Activated CD4-positive, CD25-positive, alpha-beta regulatory T cell treated with anti-CD3 and anti-CD28 coated beads, Interleukin-2, amount 50 U/mL, for 24 hours (primary cell): ENCODE results near the gene RDH13.
"Not testable (repeated sequence)": the region's sequence is repeated elsewhere in the genome, so short reads cannot be mapped to it uniquely, and the experiment has no call there.

Experiments
- ATAC-seq, 2 donors: fragments of 150-1000 bp; cut with Tn5 transposase; one replicate each; pipeline ENCODE4 v1.10.0; 2021; ENCODE audit warnings: mild to moderate bottlenecking in 1 of 2, moderate library complexity in 1 of 2

Gene RDH13, protein sequence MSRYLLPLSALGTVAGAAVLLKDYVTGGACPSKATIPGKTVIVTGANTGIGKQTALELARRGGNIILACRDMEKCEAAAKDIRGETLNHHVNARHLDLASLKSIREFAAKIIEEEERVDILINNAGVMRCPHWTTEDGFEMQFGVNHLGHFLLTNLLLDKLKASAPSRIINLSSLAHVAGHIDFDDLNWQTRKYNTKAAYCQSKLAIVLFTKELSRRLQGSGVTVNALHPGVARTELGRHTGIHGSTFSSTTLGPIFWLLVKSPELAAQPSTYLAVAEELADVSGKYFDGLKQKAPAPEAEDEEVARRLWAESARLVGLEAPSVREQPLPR

DNA sequence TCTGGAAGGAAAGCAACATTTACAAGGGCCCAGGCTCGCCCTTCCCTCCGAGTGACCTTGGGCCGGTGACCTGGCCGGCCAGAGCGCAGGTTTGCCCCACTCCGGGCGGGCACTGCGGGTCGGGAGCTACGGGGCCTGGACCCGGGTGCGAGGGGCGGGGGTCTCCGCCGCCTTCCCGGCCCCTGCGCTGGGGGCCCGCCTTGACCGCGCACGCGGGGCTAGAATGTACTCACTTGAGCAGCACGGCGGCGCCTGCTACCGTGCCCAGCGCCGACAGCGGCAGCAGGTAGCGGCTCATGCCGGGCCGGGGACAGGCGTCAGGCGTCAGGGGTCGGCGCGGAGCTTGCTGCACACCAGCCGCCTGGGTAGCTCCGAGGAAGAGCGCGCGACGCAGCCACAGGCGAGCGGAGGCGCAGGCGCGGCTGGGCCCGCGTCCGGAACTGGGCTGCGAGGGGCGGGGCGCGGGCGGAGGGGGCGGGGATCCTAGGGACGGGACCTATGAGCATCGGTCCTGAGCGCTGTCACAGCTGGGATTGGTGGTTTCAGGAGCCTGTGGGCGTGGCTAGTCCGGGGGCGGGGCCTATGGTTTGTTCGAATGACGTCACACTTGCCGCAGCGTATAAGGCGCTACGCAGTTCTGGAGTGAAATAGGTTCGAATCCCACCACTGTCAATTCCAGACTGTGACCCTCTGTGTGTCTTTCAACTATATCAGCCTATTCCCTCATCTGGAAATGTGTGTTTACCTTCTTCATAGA, at the start of gene RDH13:
TSS of gene RDH13 (minus strand) at position 414 of the 757 bp plus-strand sequence. CDS start at position 298, 116 bp downstream.
- ATAC-seq, result peak; percentile 99 to 100

GRCh38 chr19:55112246-55112776, 49.4 kb upstream of the RDH13 start:
- ATAC-seq, result no peak

DNA sequence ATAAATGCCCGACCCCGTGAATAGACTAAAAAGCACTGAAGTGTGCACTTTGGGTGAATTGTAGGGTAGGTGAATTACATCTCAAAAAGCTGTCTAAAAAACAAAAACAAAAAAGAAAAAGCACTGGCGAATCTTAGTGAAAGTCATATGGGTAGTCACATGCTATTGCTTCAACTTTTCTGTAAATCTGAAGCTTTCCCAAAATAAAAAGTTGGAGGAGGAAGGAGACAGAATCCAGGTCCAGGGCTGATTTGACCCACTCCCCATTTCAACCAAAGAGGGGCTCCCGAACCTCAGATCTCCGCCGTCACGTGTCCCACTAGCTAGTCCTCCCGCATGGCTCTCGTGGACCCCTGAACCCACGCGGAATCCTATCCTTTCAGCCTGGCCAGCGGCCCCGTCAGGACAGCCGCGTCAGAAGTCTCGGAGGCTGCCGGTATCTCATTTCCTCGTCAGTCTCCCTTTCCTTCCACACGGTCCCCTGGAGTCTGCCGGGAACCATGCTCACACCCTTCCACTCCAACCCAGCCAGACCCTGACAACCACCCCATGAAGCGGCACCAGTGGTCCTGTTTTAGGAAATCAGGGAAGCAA, 48.4 kb upstream of the RDH13 start:
- no peak for ATAC-seq

DNA sequence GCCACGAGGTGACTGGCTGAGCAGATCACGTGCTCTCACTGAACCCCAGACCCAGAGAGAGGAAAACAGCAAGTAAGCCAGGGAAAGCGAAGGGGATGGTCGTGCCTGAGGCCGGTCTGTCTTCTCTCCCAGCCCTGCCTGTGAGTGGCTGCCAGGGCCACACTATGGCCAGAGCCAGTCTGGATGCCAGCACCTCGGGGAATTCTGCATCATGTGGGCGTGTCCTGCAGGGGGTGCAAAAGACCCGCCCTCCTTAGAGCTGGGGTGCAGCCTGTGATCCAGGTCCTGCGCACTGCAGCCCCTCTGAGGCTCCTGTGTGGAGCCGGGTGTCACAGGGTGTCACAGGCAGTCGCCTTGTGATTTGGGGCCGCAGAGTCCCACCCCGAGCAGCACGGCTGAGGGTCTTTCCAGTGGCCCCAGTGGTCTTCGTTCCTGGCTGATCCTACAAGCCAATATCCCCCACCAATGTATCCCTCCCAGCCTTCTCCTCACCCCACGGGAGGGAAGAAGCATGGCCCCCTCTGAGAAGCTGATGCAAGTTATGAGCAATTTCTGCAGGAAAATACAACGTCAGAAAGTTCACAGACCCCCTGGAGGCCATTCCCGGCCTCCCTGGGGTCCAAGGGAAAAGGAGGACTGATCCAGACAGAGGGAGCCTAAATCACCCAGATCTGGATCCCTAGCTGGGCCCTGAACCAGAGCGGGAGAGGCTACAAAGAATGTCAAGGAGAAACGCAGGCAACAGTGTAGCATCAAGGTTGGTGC, 46.8 kb upstream of the RDH13 start:
- ATAC-seq, result no peak

DNA sequence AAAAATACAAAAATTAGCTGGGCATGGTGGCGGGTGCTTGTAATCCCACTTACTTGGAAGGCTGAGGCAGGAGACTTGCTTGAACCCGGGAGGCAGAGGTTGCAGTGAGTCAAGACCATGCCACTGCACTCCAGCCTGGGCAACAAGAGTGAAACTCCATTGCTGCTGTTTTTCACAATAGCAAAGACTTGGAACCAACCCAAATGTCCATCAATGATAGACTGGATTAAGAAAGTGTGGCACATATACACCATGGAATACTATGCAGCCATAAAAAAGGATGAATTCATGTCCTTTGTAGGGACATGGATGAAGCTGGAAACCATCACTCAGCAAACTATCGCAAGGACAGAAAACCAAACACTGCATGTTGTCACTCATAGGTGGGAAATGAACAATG, 44.3 kb upstream of the RDH13 start:
- ATAC-seq, result not testable (repeated sequence)

DNA sequence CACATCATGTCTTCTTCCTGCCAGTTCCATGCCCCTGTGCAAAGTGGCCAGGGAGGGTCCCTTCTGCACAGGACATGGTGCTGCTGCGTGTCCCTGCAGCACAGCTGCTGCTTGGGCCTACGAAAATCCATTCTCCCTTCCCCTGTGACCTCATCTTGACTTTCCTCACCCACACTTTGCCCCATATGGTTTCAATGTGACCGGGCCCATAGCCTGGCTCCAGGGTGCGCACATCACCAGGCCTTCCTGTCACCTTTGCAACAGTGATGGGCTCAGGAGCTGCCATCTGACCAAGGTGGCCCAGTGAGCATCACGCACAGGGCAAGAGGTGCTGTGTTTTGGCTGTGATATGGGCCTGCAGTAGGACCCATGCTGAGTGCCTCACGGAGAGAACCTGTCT, 43.6 kb upstream of the RDH13 start:
- no peak for ATAC-seq

DNA sequence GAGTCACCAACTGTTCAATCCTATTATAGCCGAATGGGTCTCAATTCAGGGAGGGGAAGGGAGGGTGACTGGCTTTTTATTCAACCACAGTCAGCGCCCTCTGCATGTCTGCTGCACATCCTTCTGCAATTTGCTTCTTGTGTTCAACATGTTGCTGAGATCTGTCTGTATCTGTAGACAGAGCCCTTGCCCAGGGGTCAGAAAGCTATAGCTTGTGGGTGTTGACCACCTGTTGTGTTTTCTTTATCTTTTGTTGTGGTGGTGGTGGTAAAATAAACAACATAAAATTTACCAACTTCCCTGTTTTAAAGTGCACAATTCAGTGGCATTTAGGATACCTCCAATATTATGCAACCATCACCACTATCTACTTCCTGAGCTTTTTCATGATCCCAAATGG, 42.3 kb upstream of the RDH13 start:
- no peak for ATAC-seq

DNA sequence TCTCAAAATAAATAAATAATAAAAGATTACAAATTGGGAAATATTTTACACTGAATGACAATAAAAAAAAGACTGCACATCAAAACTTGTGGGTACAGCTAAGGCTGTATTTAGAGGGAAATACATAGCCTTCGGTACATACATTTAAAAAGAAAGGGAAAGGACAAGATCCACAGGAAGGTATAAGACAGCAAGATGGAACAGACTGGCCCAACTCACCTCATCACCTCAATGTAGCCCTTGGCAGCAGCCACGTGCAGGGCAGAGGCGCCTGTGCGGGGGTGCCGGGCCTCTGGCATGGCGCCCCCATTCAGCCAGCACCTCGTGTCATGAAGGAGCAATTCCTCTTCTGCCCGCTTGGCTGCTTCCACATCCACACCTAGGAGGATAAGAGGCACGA, 40.2 kb upstream of the RDH13 start:
- no peak for ATAC-seq

- no peak for ATAC-seq
Measured at GRCh38 chr19:55101261-55101660, 38.3 kb upstream of the RDH13 start.

- no peak for ATAC-seq
Measured at GRCh38 chr19:55099557-55100506, 36.9 kb upstream of the RDH13 start.

- ATAC-seq, result no peak
Measured at GRCh38 chr19:55098716-55099556, 36.0 kb upstream of the RDH13 start.

- ATAC-seq, result no peak
Measured at GRCh38 chr19:55097864-55098715, 35.1 kb upstream of the RDH13 start.

GRCh38 chr19:55096061-55096701, 33.2 kb upstream of the RDH13 start:
- ATAC-seq, result no peak

GRCh38 chr19:55095260-55096060, 32.5 kb upstream of the RDH13 start:
- no peak for ATAC-seq

DNA sequence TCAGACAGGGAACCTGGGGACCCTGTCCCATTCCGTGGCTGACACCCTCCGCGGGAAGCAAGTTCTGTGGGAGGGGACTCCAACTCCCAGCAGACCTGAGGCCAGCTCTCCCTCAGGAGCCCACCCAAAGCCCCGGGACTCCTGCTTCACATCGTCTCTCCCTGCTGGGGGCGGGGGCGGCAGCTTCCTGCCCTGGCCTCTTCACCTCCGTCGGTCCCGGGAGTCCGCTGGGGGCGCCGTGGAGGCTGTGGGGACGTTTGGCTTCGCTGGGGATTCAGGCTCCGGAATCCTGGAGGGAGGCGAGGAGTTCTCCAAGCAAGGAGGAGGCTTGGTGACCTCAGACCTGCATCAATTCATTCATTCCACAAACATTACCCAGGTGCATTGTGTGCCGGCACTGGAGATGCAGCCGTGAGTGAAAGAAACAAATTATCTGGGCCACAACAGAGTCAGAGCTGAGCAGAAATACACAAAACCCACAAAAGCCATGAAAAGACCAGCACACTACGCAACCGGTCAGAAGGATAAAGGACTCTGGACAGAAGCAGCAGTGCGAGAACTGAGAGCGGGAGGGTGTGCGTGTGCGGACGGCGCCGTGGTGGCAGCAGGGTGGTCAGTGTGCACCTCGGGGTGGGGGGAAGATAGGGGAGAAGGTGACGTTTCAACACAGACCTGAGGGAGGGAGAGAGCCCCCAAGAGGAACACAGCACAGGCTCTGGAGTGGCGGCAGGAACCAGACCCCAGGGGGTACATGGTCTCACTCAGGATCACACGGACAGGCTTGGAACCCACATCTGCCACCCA, 31.7 kb upstream of the RDH13 start:
- ATAC-seq, result no peak

- no peak for ATAC-seq
Measured at GRCh38 chr19:55092423-55093318, 29.7 kb upstream of the RDH13 start.
